ENCODE results near the gene DAG1.

DNA sequence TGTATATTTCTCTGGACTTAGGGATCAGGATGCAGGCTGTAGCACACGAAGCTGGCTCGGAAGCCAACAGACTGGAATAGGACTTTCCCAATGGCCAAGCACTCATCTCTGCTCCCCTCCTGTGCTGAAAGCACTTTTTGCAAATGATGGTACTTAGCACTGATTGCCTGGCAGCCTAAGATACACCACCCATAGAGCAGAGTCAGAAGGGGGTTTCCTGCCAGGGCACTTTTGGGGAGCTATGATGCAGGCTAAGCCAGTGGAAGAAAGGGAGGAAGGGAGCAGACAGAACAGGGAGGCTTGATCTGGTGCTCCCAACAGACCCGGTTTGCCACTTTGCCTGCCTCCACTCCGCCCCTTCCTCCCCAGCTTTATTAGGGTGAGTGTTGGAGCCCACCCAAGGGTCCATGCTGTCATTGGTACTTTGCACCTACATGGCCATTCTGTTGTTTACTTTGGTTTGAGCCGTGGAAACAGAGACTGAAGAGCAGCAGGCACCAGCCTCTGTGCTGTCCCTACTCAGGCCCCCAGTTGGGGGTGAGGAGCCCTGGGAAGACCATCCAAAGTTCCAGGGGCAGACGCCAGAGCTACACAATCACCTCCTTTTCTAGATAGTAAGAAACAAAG is 100.1 kb downstream of the DAG1 start:
- TF ChIP-seq, protein P1, sequence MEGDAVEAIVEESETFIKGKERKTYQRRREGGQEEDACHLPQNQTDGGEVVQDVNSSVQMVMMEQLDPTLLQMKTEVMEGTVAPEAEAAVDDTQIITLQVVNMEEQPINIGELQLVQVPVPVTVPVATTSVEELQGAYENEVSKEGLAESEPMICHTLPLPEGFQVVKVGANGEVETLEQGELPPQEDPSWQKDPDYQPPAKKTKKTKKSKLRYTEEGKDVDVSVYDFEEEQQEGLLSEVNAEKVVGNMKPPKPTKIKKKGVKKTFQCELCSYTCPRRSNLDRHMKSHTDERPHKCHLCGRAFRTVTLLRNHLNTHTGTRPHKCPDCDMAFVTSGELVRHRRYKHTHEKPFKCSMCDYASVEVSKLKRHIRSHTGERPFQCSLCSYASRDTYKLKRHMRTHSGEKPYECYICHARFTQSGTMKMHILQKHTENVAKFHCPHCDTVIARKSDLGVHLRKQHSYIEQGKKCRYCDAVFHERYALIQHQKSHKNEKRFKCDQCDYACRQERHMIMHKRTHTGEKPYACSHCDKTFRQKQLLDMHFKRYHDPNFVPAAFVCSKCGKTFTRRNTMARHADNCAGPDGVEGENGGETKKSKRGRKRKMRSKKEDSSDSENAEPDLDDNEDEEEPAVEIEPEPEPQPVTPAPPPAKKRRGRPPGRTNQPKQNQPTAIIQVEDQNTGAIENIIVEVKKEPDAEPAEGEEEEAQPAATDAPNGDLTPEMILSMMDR (IDR thresholded peaks at IDR 0.05), result no peak
- TF ChIP-seq POLR2A (IDR thresholded peaks at IDR 0.05), result no peak
- TF ChIP-seq EP300 (IDR thresholded peaks at IDR 0.05), result no peak
